K562 (cell line): ENCODE results near the gene CACNA1S. TPM values are rescaled to one million over a fixed set of nuclear protein-coding genes. Genes with fewer than 3 reads are reported as not detected.
A peak's percentile ranks its signal among the peaks of the same experiment; 100 is the strongest.

Experiments
- CHD7 ChIP-seq: fragments of 200-600 bp; sonication (generic); IDR thresholded peaks from one replicate; pipeline ENCODE4 v1.6.1; 2012; ENCODE audit warnings: mild to moderate bottlenecking, low read depth, low read length, inconsistent platforms
- MED1 ChIP-seq: sonication (generic); formaldehyde crosslinking; IDR thresholded peaks from 2 replicates; pipeline ENCODE4 v1.8.1; 2023; ENCODE audit warnings: missing genetic modification reagents, borderline replicate concordance
- PRDM10 ChIP-seq: fragments of 450-650 bp; IDR thresholded peaks from 2 replicates; pipeline ENCODE4 v1.6.1; 2018; ENCODE audit not compliant: partially characterized antibody
- RAD21 ChIP-seq, 2 experiments: fragments of 250-450 bp in 1 of 2; fragments of 450-650 bp in 1 of 2; sonication (Bioruptor Pico) in 1 of 2; formaldehyde crosslinking in 1 of 2; IDR thresholded peaks in 1 of 2; conservative IDR thresholded peaks in 1 of 2; 2 replicates each; pipeline versions ENCODE4 v1.4.0 to v1.8.0; 2020 to 2022; ENCODE audit warnings: mild to moderate bottlenecking in 2 of 2, moderate library complexity in 1 of 2
- ZNF311 ChIP-seq: fragments of 250-450 bp; sonication (Bioruptor Pico); IDR thresholded peaks from 2 replicates; pipeline ENCODE4 v1.4.0; 2020; ENCODE audit warnings: mild to moderate bottlenecking, moderate library complexity
- ZNF354B ChIP-seq: fragments of 250-450 bp; sonication (Bioruptor Pico); IDR thresholded peaks from 2 replicates; pipeline ENCODE4 v1.4.0; 2020
- ZNF592 ChIP-seq: fragments of 450-650 bp; IDR thresholded peaks from 2 replicates; pipeline ENCODE4 v1.6.1; 2017; ENCODE audit warnings: antibody characterized with exemption, mild to moderate bottlenecking
- polyA plus RNA-seq, 8 experiments: library from polyadenylated mRNA; depleted of rRNA in 4 of 8; stranded (reverse) in 5 of 8; unstranded in 3 of 8; fragments of >200 nt; fragmentation: Nextera tagmentation in 2 of 8; fragmentation: Illumina TruSeq in 1 of 8; extraction: Ambion mirVana in 2 of 8; extraction: Trizol in 1 of 8; gene quantifications; 2 replicates each; pipeline versions ENCODE4 v1.2.1 to v1.2.3, GENCODE V29; 2011 to 2014; ENCODE audit warnings: inconsistent platforms in 1 of 8, missing spikeins in 1 of 8
- total RNA-seq, 7 experiments: library from RNA; depleted of rRNA in 6 of 7; stranded (reverse); fragments of >200 nt in 6 of 7; fragmentation: Illumina TruSeq in 2 of 7; extraction: Trizol in 2 of 7; gene quantifications; 2 replicates each; pipeline versions ENCODE4 v1.2.1 to v1.2.3, GENCODE V29; 2011 to 2021; ENCODE audit warnings: low replicate concordance in 1 of 7

Gene CACNA1S
- total and polyA plus RNA-seq, 9 of the 15 experiments (the other 6 are each of a cell fraction or from before 2014, with no cell fraction given) = not detected

- TF ChIP-seq PRDM10 = peak; percentile 7
- TF ChIP-seq ZNF311 (CRISPR knock-in tag) = no peak
- TF ChIP-seq MED1 (CRISPR knock-in tag) = no peak
- TF ChIP-seq CHD7 = no peak
- no peak for TF ChIP-seq ZNF354B (CRISPR knock-in tag)
- no peak for TF ChIP-seq RAD21 (CRISPR knock-in tag; conservative IDR thresholded peaks at IDR 0.05 in 1 of 2, IDR thresholded peaks at IDR 0.05 in 1 of 2)
- TF ChIP-seq ZNF592 = 0 out of 2 replicates have a peak, but pooled peaks have one; percentile 5
Observed at GRCh38 chr1:201020040-201020591, 92.1 kb downstream of the CACNA1S start (continued).
